ENCODE data around the gene UBA52. TPM values are rescaled to one million over a fixed set of nuclear protein-coding genes. Genes with fewer than 3 reads are reported as not detected.
A peak's percentile ranks its signal among the peaks of the same experiment; 100 is the strongest.

UBA52 gene
- total and polyA plus RNA-seq, 2 donors (not counting 1 experiment from before 2014, with no cell fraction given) = 1,837 to 5,694 TPM

DNA sequence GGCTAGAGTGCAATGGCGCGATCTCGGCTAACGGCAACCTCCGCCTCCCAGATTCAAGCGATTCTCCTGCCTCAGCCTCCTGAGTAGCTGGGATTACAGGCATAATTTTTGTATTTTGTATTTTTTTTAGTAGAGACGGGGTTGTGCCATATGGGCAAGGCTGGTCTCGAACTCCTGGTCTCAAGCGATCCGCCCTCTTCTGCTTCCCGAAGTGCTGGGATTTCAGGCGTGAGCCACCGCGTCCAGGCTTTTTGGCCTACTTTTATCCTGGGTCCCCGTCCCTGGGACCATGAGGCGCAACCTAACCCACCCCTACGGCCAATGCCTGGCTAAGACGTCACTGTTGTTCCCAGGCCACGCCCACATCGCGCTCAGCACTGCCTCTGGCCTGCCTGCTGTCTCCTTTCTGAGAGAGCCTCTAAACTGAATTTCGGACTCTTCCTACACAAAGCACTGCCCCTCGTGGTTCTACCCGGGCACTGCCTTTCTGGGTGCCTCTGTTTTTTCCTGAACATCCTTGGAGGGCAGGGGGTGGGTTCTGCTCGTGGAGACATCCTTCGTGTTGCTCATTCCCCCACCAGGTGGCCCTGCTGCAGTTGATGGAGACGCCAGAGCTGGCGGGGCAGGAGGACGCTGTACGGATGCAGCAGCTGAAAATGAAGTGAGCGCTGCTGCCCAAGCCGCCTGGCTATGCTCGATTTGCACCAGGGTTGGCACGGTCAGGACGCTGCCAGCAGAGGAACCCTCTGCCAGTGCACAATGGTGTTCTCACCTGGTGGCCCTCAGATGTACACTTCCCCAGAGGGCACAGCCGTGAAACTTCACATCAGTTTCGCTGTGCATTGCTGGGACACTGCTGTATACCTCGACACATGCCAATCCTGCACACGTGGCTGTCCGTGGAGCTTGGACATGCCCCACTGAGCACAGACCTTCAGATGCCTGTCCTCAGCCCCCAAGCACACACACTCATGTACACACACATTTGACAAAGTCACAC is 18.9 kb downstream of the UBA52 start:
- ATAC-seq (ENCODE audit: low read depth) (no peak), DNase-seq (peak; percentile 54)
- peaks cover 0 to 6% of the 10 kb centered on the region in 2 experiments for H3K36me3 ChIP-seq (replicated peaks in 1 of 2; ENCODE audit: control extremely low read depth in 1 of 2, control insufficient read depth in 1 of 2, extremely low read depth in 1 of 2, insufficient read depth in 2 of 2, low read length in 1 of 2)
- no peak overlapping the region for H3K27ac ChIP-seq (ENCODE audit: low read length in 2 of 2)
- 89% methylated on average over 38 of the region's 40 CpGs for WGBS (ENCODE audit: insufficient coverage)
- H4K20me1 ChIP-seq (ENCODE audit: control insufficient read depth, insufficient read depth, low read length, poor library complexity, severe bottlenecking) = peaks cover 10% of the 10 kb centered on the region
- H3K4me1 ChIP-seq (ENCODE audit: control insufficient read depth in 2 of 2, insufficient read depth in 2 of 2, low read length in 2 of 2) = peaks cover 29 to 56% of the 10 kb centered on the region in 2 donors
- TF ChIP-seq EZH2 (IDR thresholded peaks at IDR 0.05; ENCODE audit: borderline replicate concordance, insufficient read depth, low read depth, low read length, poor library complexity, severe bottlenecking) = no peak
- TF ChIP-seq, protein P1, sequence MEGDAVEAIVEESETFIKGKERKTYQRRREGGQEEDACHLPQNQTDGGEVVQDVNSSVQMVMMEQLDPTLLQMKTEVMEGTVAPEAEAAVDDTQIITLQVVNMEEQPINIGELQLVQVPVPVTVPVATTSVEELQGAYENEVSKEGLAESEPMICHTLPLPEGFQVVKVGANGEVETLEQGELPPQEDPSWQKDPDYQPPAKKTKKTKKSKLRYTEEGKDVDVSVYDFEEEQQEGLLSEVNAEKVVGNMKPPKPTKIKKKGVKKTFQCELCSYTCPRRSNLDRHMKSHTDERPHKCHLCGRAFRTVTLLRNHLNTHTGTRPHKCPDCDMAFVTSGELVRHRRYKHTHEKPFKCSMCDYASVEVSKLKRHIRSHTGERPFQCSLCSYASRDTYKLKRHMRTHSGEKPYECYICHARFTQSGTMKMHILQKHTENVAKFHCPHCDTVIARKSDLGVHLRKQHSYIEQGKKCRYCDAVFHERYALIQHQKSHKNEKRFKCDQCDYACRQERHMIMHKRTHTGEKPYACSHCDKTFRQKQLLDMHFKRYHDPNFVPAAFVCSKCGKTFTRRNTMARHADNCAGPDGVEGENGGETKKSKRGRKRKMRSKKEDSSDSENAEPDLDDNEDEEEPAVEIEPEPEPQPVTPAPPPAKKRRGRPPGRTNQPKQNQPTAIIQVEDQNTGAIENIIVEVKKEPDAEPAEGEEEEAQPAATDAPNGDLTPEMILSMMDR (IDR thresholded peaks at IDR 0.05) = no peak
- H3K9ac ChIP-seq (ENCODE audit: low read length) = no peak overlapping the region
- ChIA-PET CTCF (interaction anchor here (1.1 to 6.3 kb wide), 6 partner anchors 18 to 257 kb away, joined by 4 to 47 read pairs (median 28); partner anchors contain the start of gene UBA52), POLR2A (interaction anchor here (0.7 to 1.6 kb wide), 4 partner anchors 14 to 255 kb away, joined by 3 to 19 read pairs (median 7); partner anchors contain the start of gene ELL)
- H3K27me3 ChIP-seq (replicated peaks in 1 of 4; ENCODE audit: control extremely low read depth in 1 of 4, control insufficient read depth in 3 of 4, insufficient read depth in 4 of 4, low read length in 3 of 4) = peaks cover 0 to 2% (median under 1%) of the 10 kb centered on the region in 4 experiments
- intact Hi-C loops (cut with micrococcal nuclease) = no loop called here
- H2AFZ ChIP-seq (ENCODE audit: insufficient read depth, low read depth, low read length, poor library complexity, severe bottlenecking) = no peak overlapping the region
- peak overlapping the region; percentile 77 for H3K4me3 Mint-ChIP-seq
- peak overlapping the region; percentile 96 for H3K4me2 ChIP-seq (replicated peaks; ENCODE audit: low read depth, low read length, poor library complexity, severe bottlenecking)
- no peaks in the 10 kb centered on the region for H3K9me3 ChIP-seq (ENCODE audit: control extremely low read depth in 1 of 3, control insufficient read depth in 2 of 3, insufficient read depth in 1 of 3, low read length in 2 of 3)
- H3K4me1 Mint-ChIP-seq = peaks cover 35% of the 10 kb centered on the region
- peak overlapping the region; percentile 56 for H3K27ac Mint-ChIP-seq
- H3K79me2 ChIP-seq (ENCODE audit: control insufficient read depth, insufficient read depth, low read length) = no peaks in the 10 kb centered on the region
- H3K4me3 ChIP-seq (ENCODE audit: control extremely low read depth in 1 of 5, extremely low read depth in 1 of 5, insufficient read depth in 1 of 5, low read depth in 2 of 5, low read length in 4 of 5) = peak overlapping the region in 1 of 5 experiments; percentile 77
- no peaks in the 10 kb centered on the region for H3K9me3 Mint-ChIP-seq (ENCODE audit: insufficient read depth)
- no peaks in the 10 kb centered on the region for H3K27me3 Mint-ChIP-seq

Data from B cell (primary cell).